Spleen (tissue), 7 donors: ENCODE measurements around the gene LETMD1.

Experiments used
- CTCF ChIP-seq, 11 experiments: fragments of 200-600 bp in 7 of 11; fragments of 450-650 bp in 4 of 11; sonication (generic) in 4 of 11; IDR thresholded peaks in 8 of 11; conservative IDR thresholded peaks in 3 of 11; 1 replicate in 7 of 11; 2 replicates in 4 of 11; pipeline versions ENCODE4 v1.4.0 to v1.8.0; 2016 to 2021; ENCODE audit warnings: antibody characterized with exemption in 11 of 11, inconsistent platforms in 4 of 11, mild to moderate bottlenecking in 1 of 11
- POLR2A ChIP-seq, 3 donors: fragments of 450-650 bp; IDR thresholded peaks; one replicate each; pipeline ENCODE4 v1.5.1; 2017; ENCODE audit warnings: antibody characterized with exemption in 3 of 3, mild to moderate bottlenecking in 1 of 3
- donor health status: DM: no; HTN: no; CAD: no; lungs with moderate emphysema.
- donor health status: DM: no; HTN: no; CAD: no.
- donor health status: DM: no; HTN: no; CAD: no.

- TF ChIP-seq POLR2A (IDR thresholded peaks at IDR 0.05) (no peak), CTCF (IDR thresholded peaks at IDR 0.05 in 8 of 11, conservative IDR thresholded peaks at IDR 0.05 in 3 of 11) (no peak)
These were observed 42.6 kb downstream of the LETMD1 start for GRCh38 chr12:51090705-51091229.
